Measurements from ENCODE around the gene DUSP9. TPM values are rescaled to one million over a fixed set of nuclear protein-coding genes. Genes with fewer than 3 reads are reported as not detected.

Gene DUSP9
- total RNA-seq, 2 donors from 2014 or later: not detected

DNA sequence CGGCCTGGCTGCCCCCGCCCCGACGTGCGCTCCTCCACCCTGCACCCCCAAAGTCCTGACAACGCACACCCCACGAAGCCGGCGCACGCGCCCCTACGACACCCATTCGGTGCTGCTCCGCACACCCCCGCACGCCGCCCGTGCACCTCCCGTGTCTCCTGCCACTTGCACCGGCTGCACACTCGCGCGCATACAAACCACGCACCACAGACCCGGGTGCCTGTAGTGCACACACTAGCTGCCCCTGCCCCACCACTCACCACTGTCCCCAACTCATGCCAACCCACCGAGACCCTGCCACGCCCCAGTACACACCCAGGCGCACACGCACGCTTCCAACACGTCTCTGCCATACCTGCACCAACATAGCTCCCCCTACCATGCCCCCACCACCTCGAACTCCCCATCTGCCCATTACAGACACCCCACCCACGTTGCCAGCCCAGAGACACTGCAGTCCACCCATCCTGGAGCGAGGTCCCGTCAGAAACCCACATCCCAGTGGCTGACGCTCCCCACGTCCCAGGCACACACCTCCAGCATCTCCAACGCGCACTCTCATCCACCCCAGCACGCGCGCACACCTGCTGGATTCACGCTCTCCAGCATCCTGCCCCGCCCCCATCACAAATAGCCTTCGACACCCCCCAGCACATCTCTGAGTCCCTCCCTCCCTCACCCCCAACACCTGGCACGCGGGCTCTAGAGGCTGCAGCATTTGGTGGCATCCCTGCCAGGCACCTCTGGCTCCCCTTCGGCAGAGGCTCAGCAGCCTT, 4.2 kb upstream of the DUSP9 start:
- H3K4me1 Mint-ChIP-seq: peaks cover 12% of the 10 kb centered on the region
- no peak overlapping the region for H3K27ac Mint-ChIP-seq
- ATAC-seq: no peak
- H3K27me3 Mint-ChIP-seq: peaks cover 11% of the 10 kb centered on the region
- no peaks in the 10 kb centered on the region for H3K9me3 ChIP-seq (ENCODE audit: control insufficient read depth, low read length, poor library complexity, severe bottlenecking)
- H3K36me3 Mint-ChIP-seq (ENCODE audit: low read depth): no peaks in the 10 kb centered on the region
- H3K4me3 Mint-ChIP-seq: peak overlapping the region; percentile 81
- no peak for DNase-seq

DNA sequence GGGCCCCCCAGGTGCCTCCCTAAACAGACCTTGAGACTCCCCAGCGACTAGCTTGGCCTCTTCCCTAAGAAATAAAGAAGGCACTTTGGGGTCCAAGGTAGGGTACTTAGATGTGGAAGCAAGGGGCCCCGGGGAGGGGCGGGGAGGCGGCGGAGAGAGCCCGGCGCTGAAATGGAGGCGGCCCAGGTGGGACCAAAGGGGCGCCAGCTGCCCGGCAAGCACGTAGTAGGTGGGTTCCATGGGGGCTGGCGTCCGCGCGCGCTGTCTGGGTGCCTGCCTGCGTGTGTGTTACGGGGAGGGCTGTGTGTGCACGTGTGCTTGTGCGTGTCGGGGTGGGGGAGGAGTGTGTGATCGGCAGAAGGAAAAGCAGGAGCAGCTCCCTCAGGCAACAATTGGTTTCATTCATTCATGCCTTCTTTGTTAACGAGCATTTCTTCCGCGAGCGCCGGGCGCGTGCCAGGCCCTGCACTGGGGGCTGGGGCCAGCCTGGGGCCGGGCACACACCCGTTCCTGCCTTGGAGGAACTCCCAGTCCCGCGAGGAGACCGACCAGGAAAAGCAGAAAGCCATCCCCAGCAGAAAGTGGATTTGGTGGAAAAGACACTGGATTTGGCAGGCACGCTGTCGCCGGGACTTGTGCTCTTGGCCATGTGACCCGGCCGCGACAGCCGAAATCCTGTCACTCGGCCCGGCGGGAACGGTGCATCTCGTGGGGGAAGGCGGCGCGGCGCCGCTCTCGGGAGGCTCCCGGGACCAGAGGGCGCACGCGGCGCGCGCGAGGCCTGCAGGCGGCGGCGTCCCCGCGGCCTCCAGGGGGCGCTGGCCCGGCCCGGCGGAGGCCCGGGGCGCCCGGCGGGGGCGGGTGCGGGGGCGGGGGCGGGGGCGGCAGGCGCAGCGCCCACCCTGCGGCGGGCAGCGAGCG, 3.3 kb upstream of the DUSP9 start:
- DNase-seq (no peak), ATAC-seq (peak; percentile 55)
- peaks cover 11% of the 10 kb centered on the region for H3K27me3 Mint-ChIP-seq
- no peak overlapping the region for H3K27ac Mint-ChIP-seq
- H3K9me3 ChIP-seq (ENCODE audit: control insufficient read depth, low read length, poor library complexity, severe bottlenecking): no peaks in the 10 kb centered on the region
- H3K4me3 Mint-ChIP-seq: peak overlapping the region; percentile 81
- no peaks in the 10 kb centered on the region for H3K36me3 Mint-ChIP-seq (ENCODE audit: low read depth)
- peaks cover 12% of the 10 kb centered on the region for H3K4me1 Mint-ChIP-seq

DNA sequence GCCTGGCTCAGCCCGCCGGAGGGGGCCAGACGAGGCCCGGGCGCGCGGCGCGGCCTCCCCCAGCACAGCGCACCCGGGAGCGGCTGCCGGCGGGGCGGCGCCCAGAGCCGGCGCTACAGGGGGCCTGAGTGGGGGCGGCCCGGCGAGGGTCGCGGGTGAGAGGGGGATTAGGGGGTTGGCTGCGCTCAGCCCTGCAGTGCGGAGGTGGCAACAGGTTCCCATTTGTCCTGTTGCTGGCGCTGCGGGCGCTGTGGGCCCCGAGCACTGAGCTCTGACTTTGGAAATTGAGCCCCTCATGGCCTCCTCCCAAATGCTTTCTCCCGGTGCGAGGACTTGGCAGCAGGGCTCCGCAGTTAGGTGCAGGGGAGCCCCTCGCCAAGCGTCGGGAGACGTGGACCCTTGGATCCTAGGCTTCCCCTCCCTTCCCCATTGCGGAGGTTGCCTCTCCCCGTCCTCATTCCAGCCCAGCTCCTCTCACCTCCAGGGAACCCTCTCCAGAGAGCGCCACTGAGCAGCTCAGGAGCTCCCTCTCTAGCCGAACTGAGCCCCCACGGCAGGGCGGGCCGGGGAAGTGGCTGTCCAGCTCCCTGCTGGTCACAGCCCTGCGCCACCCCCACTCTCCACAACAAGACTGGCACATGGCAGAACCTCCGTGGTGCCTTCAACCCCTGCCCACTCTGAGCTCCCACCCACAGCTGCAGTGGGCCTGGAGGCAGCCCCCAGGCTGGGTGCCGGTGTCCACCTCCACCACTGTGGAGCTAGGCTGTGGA, 2.5 kb upstream of the DUSP9 start:
- Mint-ChIP-seq H3K4me3 (peak overlapping the region; percentile 21), H3K36me3 (ENCODE audit: low read depth) (no peaks in the 10 kb centered on the region)

DNA sequence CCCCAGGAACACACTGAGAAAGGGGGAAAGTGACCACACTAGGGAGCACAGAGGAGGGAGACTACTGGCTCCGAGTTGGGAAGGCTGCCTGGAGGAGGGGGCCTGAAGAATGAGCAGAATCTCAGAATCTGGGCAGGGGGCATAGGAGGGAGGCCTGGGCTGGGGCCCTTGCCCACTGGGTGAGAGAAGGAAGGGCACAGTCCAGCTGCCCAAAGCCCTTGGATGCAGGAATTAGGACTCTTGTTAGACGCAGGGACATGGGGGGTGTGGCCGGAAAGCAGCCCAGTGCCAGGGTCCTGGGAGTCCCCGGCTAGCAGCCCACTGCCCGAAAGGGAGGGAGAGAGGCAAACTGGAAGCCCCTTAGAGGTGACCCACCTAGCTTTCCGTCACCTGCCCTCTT, 1.9 kb upstream of the DUSP9 start:
- H3K27ac Mint-ChIP-seq: no peak overlapping the region
- no peaks in the 10 kb centered on the region for H3K36me3 Mint-ChIP-seq (ENCODE audit: low read depth)
- ATAC-seq: no peak
- H3K27me3 Mint-ChIP-seq: peaks cover 11% of the 10 kb centered on the region
- H3K9me3 ChIP-seq (ENCODE audit: control insufficient read depth, low read length, poor library complexity, severe bottlenecking): no peaks in the 10 kb centered on the region
- H3K4me3 Mint-ChIP-seq: peak overlapping the region; percentile 21
- peaks cover 12% of the 10 kb centered on the region for H3K4me1 Mint-ChIP-seq
- no peak for DNase-seq

More for the DNA sequence above, 2.5 kb upstream of the DUSP9 start:
- no peaks in the 10 kb centered on the region for H3K9me3 ChIP-seq (ENCODE audit: control insufficient read depth, low read length, poor library complexity, severe bottlenecking)
- ATAC-seq: no peak
- no peak overlapping the region for H3K27ac Mint-ChIP-seq
- H3K27me3 Mint-ChIP-seq: peaks cover 11% of the 10 kb centered on the region
- DNase-seq: no peak
- peaks cover 12% of the 10 kb centered on the region for H3K4me1 Mint-ChIP-seq

GRCh38 chrX:153645921-153646488, 998 bp upstream of the DUSP9 start:
- Mint-ChIP-seq H3K27me3 (peaks cover 5% of the 10 kb centered on the region), H3K36me3 (ENCODE audit: low read depth) (no peaks in the 10 kb centered on the region), H3K4me3 (peak overlapping the region; percentile 58), H3K4me1 (peaks cover 11% of the 10 kb centered on the region), H3K27ac (no peak overlapping the region)
- H3K9me3 ChIP-seq (ENCODE audit: control insufficient read depth, low read length, poor library complexity, severe bottlenecking): no peaks in the 10 kb centered on the region
- no peak for ATAC-seq
- DNase-seq: no peak

DNA sequence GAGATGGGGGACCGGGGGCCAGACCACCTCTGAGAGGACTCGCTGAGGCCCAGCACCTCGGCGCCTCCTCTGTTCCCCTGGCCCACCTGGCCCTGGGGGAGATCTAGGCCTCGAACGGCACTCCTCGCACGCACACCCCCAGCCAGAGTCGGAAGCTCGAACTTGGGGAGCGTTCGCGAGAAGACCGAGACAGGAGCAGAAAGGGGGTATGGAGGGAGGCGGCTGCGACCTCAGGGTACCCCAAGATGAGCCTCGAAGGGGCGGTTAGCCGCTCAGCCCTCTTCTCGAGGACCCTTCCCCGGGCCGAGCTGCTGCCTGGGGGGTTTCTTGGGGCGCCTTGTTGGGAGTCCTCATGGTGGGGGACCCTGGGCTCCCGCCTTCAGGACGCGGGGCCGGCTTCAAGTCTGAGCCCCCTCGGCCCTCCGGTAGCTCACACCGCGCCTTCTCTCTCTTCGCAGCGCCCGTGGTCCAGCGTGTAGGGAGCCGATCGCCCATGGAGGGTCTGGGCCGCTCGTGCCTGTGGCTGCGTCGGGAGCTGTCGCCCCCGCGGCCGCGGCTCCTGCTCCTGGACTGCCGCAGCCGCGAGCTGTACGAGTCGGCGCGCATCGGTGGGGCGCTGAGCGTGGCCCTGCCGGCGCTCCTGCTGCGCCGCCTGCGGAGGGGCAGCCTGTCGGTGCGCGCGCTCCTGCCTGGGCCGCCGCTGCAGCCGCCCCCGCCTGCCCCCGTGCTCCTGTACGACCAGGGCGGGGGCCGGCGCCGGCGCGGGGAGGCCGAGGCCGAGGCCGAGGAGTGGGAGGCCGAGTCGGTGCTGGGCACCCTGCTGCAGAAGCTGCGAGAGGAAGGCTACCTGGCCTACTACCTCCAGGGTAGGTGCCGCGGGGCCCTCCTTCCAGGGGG, 706 bp downstream of the DUSP9 start:
- H3K36me3 Mint-ChIP-seq (ENCODE audit: low read depth): no peaks in the 10 kb centered on the region
- H3K4me3 Mint-ChIP-seq: peak overlapping the region; percentile 52
- H3K27me3 Mint-ChIP-seq: no peaks in the 10 kb centered on the region
- peaks cover 4% of the 10 kb centered on the region for H3K4me1 Mint-ChIP-seq
- peak; percentile 29 for ATAC-seq
- DNase-seq: no peak
- no peaks in the 10 kb centered on the region for H3K9me3 ChIP-seq (ENCODE audit: control insufficient read depth, low read length, poor library complexity, severe bottlenecking)
- H3K27ac Mint-ChIP-seq: no peak overlapping the region

DNA sequence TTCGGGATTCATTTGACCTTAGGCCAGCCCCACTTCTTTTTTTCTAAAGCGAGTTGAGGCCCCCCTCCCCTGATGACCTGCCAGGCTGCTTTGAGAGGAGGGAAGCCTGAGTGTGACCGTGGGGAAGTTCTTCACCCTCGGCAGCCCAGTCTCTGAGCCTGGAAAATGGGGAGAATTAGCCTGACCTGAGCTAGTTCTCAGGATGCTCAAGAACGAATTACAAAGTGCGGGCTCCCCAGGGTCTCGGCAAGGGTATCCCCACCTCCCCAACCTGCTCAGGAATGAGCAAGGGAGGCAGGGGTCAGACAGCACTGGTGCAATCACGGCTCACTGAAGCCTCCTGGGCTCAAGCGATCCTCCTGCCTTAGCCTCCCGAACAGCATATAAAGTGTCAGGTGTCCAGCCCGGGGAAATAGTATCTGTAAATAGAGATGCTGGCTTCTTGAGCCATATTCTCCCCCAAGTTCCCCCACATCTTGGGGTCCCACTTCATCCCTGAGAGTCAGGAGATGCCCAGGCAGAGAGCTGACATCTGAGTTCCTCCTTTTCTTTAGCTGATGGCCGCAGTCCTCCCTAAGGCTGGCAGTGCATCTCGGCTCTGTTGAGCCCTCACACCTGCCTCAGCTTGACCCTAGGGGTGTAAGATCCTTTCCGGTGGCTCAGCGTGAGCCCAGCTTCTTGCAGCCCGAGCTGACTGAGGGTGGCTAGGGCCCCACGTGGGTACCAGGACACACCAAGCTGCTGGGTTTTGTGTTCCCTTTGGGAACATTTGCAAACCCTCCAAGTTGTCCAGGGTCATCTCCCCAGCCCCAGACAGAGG, 1.6 kb downstream of the DUSP9 start:
- H3K9me3 ChIP-seq (ENCODE audit: control insufficient read depth, low read length, poor library complexity, severe bottlenecking): no peaks in the 10 kb centered on the region
- Mint-ChIP-seq H3K4me1 (peaks cover 2% of the 10 kb centered on the region), H3K27me3 (no peaks in the 10 kb centered on the region), H3K4me3 (no peak overlapping the region), H3K27ac (no peak overlapping the region), H3K36me3 (ENCODE audit: low read depth) (no peaks in the 10 kb centered on the region)
- ATAC-seq: no peak
- DNase-seq: no peak

DNA sequence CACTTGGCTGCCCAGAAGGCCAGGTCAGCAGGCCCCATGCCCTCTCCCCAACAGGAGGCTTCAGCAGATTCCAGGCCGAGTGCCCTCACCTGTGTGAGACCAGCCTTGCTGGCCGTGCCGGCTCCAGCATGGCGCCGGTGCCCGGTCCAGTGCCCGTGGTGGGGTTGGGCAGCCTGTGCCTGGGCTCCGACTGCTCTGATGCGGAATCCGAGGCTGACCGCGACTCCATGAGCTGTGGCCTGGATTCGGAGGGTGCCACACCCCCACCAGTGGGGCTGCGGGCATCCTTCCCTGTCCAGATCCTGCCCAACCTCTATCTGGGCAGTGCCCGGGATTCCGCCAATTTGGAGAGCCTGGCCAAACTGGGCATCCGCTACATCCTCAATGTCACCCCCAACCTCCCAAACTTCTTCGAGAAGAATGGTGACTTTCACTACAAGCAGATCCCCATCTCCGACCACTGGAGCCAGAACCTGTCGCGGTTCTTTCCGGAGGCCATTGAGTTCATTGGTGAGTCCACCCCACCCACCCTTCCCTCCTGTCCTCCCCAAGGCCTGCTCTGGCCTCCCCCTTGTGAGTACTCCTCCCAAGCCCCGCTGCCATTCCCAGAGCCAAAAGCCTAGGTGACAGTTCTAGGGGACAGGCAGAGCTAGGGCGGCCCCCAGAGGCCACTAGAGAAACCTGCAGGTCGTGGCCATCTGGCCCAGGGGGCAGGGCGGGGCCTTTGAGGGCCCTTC, 2.3 kb downstream of the DUSP9 start:
- no peaks in the 10 kb centered on the region for H3K4me1 Mint-ChIP-seq
- H3K36me3 Mint-ChIP-seq (ENCODE audit: low read depth): no peaks in the 10 kb centered on the region
- no peak overlapping the region for H3K4me3 Mint-ChIP-seq
- peak in 1 of 3 donors; percentile 22 for DNase-seq
- no peak overlapping the region for H3K27ac Mint-ChIP-seq
- no peaks in the 10 kb centered on the region for H3K9me3 ChIP-seq (ENCODE audit: control insufficient read depth, low read length, poor library complexity, severe bottlenecking)
- H3K27me3 Mint-ChIP-seq: no peaks in the 10 kb centered on the region
- ATAC-seq: peak; percentile 78

DNA sequence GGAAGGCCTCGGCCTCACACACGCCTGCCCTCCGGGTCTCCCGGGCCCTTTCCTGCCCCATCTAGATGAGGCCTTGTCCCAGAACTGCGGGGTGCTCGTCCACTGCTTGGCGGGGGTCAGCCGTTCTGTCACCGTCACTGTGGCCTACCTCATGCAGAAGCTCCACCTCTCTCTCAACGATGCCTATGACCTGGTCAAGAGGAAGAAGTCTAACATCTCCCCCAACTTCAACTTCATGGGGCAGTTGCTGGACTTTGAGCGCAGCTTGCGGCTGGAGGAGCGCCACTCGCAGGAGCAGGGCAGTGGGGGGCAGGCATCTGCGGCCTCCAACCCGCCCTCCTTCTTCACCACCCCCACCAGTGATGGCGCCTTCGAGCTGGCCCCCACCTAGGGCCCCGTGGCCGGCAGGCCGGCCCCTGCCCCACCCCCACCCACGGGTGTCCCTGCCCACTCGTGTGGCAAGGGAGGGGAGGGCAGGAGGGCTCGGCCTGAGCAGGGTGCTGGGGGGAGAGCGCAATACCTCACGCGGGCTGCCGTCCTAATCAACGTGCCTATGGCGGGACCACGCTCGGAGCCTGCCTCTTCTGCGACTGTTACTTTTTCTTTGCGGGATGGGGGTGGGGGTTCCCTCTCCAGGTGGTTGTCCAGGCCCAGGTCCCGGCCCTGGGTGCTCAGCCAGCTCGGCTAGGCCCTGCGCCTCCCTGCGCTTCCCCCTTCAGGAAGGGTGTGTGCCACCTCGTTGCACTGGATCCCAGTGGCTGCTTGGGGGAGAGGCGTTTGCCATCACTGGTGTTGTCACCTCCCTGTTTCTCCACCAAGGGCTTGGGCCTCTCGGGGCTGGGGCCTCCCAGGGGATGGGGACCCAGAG, 3.1 kb downstream of the DUSP9 start:
- H3K4me1 Mint-ChIP-seq: no peaks in the 10 kb centered on the region
- no peak overlapping the region for H3K27ac Mint-ChIP-seq
- no peaks in the 10 kb centered on the region for H3K27me3 Mint-ChIP-seq
- no peaks in the 10 kb centered on the region for H3K9me3 ChIP-seq (ENCODE audit: control insufficient read depth, low read length, poor library complexity, severe bottlenecking)
- no peaks in the 10 kb centered on the region for H3K36me3 Mint-ChIP-seq (ENCODE audit: low read depth)
- no peak overlapping the region for H3K4me3 Mint-ChIP-seq
- DNase-seq: no peak
- ATAC-seq: no peak

- Mint-ChIP-seq H3K4me3 (no peak overlapping the region), H3K36me3 (ENCODE audit: low read depth) (no peaks in the 10 kb centered on the region), H3K27ac (no peak overlapping the region), H3K4me1 (no peaks in the 10 kb centered on the region), H3K27me3 (no peaks in the 10 kb centered on the region)
- no peak for DNase-seq
- H3K9me3 ChIP-seq (ENCODE audit: control insufficient read depth, low read length, poor library complexity, severe bottlenecking): no peaks in the 10 kb centered on the region
- no peak for ATAC-seq
Measured at GRCh38 chrX:153650959-153651358, 4.0 kb downstream of the DUSP9 start.
